Hepatocyte (in vitro differentiated cells): Measurements from ENCODE around the gene MANSC4.

Experiments
- EZH2phosphoT487 ChIP-seq: fragments of 200-600 bp; sonication (generic); IDR thresholded peaks from one replicate; pipeline ENCODE4 v1.6.1; 2018; ENCODE audit warnings: antibody characterized with exemption, mild to moderate bottlenecking, low read depth, moderate library complexity; ENCODE audit not compliant: unreplicated experiment, severe bottlenecking
- TF ChIP-seq, protein P1 (sequence below): fragments of 200-600 bp; sonication (generic); IDR thresholded peaks from 2 replicates; pipeline ENCODE4 v1.5.1; 2016; ENCODE audit warnings: antibody characterized with exemption, mild to moderate bottlenecking; ENCODE audit not compliant: poor library complexity

DNA sequence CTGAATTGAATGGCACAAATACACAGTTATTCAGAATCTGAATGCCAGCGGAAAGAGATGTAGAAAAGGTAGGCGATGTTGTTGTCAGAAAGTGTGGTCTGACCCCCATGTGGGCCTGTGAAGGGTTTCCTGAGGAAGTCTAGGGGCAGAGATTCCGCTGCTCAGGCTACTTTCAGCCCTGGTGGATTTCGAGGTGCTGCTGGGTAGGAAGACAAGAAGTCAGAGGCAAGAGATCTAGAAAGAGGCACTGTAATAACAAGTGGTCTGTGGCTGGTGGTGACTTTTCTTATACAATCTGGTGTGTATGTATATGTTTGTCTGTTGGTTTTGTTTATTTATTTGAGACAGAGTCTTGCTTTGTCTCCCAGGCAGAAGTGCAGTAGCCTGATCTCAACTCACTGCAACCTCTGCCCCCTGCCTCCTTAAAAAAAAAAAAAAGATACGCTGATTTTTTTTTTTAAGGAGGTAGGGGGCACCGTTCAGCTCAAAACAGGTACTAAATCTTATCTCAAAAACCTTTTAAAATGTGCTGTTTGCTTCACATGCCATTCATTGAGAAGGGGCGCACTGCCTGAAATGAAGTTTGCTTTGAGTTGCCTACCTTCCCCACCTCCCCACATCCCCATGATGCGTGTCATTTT, 27.1 kb upstream of the MANSC4 start:
- TF ChIP-seq EZH2phosphoT487, result no peak
- TF ChIP-seq, protein P1, sequence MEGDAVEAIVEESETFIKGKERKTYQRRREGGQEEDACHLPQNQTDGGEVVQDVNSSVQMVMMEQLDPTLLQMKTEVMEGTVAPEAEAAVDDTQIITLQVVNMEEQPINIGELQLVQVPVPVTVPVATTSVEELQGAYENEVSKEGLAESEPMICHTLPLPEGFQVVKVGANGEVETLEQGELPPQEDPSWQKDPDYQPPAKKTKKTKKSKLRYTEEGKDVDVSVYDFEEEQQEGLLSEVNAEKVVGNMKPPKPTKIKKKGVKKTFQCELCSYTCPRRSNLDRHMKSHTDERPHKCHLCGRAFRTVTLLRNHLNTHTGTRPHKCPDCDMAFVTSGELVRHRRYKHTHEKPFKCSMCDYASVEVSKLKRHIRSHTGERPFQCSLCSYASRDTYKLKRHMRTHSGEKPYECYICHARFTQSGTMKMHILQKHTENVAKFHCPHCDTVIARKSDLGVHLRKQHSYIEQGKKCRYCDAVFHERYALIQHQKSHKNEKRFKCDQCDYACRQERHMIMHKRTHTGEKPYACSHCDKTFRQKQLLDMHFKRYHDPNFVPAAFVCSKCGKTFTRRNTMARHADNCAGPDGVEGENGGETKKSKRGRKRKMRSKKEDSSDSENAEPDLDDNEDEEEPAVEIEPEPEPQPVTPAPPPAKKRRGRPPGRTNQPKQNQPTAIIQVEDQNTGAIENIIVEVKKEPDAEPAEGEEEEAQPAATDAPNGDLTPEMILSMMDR, result no peak
